ENCODE results near the gene WDR6.

- TF ChIP-seq CTCF (IDR thresholded peaks at IDR 0.05; ENCODE audit: borderline replicate concordance, extremely low read depth, low read length, poor library complexity, severe bottlenecking): no peak
- no peak for TF ChIP-seq EZH2 (IDR thresholded peaks at IDR 0.05; ENCODE audit: borderline replicate concordance, low read depth, low read length, severe bottlenecking)
Measured at GRCh38 chr3:49023775-49024174, 16.6 kb downstream of the WDR6 start.
